Astrocyte (in vitro differentiated cells and primary cell): ENCODE data around the gene RALA. TPM values are rescaled to one million over a fixed set of nuclear protein-coding genes. Genes with fewer than 3 reads are reported as not detected.

Experiments
- DNase-seq: peaks from one replicate; pipeline ENCODE4 v3.0.0-alpha.2; 2010; ENCODE audit warnings: low read depth
- FAIRE-seq: peaks from 2 replicates; lab custom pipeline; 2011; peaks lifted over from hg19 to GRCh38; lab: Jason Lieb, UNC
- H2AFZ ChIP-seq: 2 replicates; pipeline ENCODE4 v1.6.0; 2012; ENCODE audit warnings: low read depth, low read length, inconsistent platforms
- H3K27ac ChIP-seq: 2 replicates; pipeline ENCODE4 v1.5.1; 2011; ENCODE audit warnings: low read depth, low read length, inconsistent platforms
- H3K27me3 ChIP-seq: 2 replicates; pipeline ENCODE4 v1.6.0; 2011; ENCODE audit warnings: low read length, inconsistent platforms; ENCODE audit not compliant: insufficient read depth
- H3K36me3 ChIP-seq: 2 replicates; pipeline ENCODE4 v1.5.1; 2011; ENCODE audit warnings: low read length, inconsistent platforms; ENCODE audit not compliant: insufficient read depth
- H3K4me1 ChIP-seq: 2 replicates; pipeline ENCODE4 v1.5.1; 2011; ENCODE audit warnings: low read length, inconsistent platforms; ENCODE audit not compliant: insufficient read depth
- H3K4me2 ChIP-seq: 2 replicates; pipeline ENCODE4 v1.6.0; 2012; ENCODE audit warnings: low read length, inconsistent platforms
- H3K4me3 ChIP-seq: 2 replicates; pipeline ENCODE4 v1.5.1; 2011; ENCODE audit warnings: low read depth, mild to moderate bottlenecking, low read length, inconsistent platforms; ENCODE audit not compliant: insufficient read depth
- H3K79me2 ChIP-seq: 2 replicates; pipeline ENCODE4 v1.6.0; 2012; ENCODE audit warnings: mild to moderate bottlenecking, low read length, inconsistent platforms; ENCODE audit not compliant: insufficient read depth
- H3K9ac ChIP-seq: 2 replicates; pipeline ENCODE4 v1.6.0; 2012; ENCODE audit warnings: mild to moderate bottlenecking, low read length, inconsistent platforms
- H3K9me3 ChIP-seq: 2 replicates; pipeline ENCODE4 v1.5.1; 2012; ENCODE audit warnings: low read depth, mild to moderate bottlenecking, low read length, inconsistent platforms; ENCODE audit not compliant: insufficient read depth
- H4K20me1 ChIP-seq: 2 replicates; pipeline ENCODE4 v1.6.0; 2012; ENCODE audit warnings: low read length, inconsistent platforms; ENCODE audit not compliant: insufficient read depth
- H3K27ac Mint-ChIP-seq: one replicate; pipeline ENCODE4 v1.8.0; 2021; ENCODE audit warnings: mild to moderate bottlenecking, mixed read lengths; ENCODE audit not compliant: unreplicated experiment
- H3K27me3 Mint-ChIP-seq: one replicate; pipeline ENCODE4 v1.8.0; 2021; ENCODE audit warnings: low read depth, mixed read lengths; ENCODE audit not compliant: unreplicated experiment
- H3K36me3 Mint-ChIP-seq: one replicate; pipeline ENCODE4 v1.8.0; 2021; ENCODE audit warnings: low read depth, mixed read lengths; ENCODE audit not compliant: unreplicated experiment
- H3K4me1 Mint-ChIP-seq: one replicate; pipeline ENCODE4 v1.8.0; 2021; ENCODE audit warnings: low read depth, mixed read lengths; ENCODE audit not compliant: unreplicated experiment
- H3K4me3 Mint-ChIP-seq: one replicate; pipeline ENCODE4 v1.8.0; 2021; ENCODE audit warnings: mild to moderate bottlenecking, moderate library complexity, mixed read lengths; ENCODE audit not compliant: unreplicated experiment
- H3K9me3 Mint-ChIP-seq: one replicate; pipeline ENCODE4 v1.8.0; 2021; ENCODE audit warnings: mild to moderate bottlenecking, mixed read lengths; ENCODE audit not compliant: unreplicated experiment
- EZH2 ChIP-seq: IDR thresholded peaks from 2 replicates; pipeline ENCODE4 v1.6.1; 2012; ENCODE audit warnings: mild to moderate bottlenecking, low read length, inconsistent platforms; ENCODE audit not compliant: insufficient read depth
- total RNA-seq: library from RNA; stranded (reverse); gene quantifications from 2 replicates; pipeline ENCODE4 v1.2.1, GENCODE V29; 2021
- TF ChIP-seq, protein P1 (sequence below): IDR thresholded peaks from 2 replicates; pipeline ENCODE4 v1.5.1; 2011; ENCODE audit warnings: low read depth, mild to moderate bottlenecking, inconsistent platforms, low read length, moderate library complexity; ENCODE audit not compliant: insufficient read depth

The RALA gene
- total RNA-seq, 1 donor from 2014 or later, result 70.2 TPM

DNA sequence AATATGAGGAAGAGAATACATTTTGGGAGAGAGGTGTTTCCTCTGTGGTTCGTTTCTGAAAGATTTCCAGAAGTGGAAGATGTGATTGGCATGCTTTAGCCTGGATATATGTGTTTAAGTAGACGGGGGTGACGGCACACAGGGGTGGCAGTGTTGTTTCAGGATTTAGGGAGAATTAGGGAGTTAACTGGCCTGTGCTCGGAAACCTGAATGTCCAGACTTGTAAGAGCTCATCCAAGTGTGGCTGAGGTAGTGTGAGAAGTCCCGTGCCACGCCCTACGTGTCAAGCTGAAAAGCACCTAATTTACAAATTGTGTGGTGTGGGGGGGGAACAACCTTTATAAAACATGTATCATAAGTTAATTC lies 1.1 kb downstream of the RALA start:
- H4K20me1 ChIP-seq, result peaks cover 44% of the 10 kb centered on the region

GRCh38 chr7:39624935-39625694 lies 1.7 kb downstream of the RALA start:
- Histone ChIP-seq H3K27ac (peak overlapping the region; percentile 94), H3K9ac (peak overlapping the region; percentile 96), H2AFZ (no peak overlapping the region), H3K4me1 (peaks cover 36% of the 10 kb centered on the region), H3K4me3 (peak overlapping the region; percentile 82), H3K9me3 (no peaks in the 10 kb centered on the region), H3K27me3 (no peaks in the 10 kb centered on the region), H4K20me1 (peaks cover 44% of the 10 kb centered on the region), H3K79me2 (peaks cover 81% of the 10 kb centered on the region), H3K36me3 (no peaks in the 10 kb centered on the region), H3K4me2 (peak overlapping the region; percentile 98)
- Mint-ChIP-seq H3K27ac (peak overlapping the region; percentile 66), H3K36me3 (peaks cover 6% of the 10 kb centered on the region), H3K4me1 (peaks cover 47% of the 10 kb centered on the region), H3K4me3 (peak overlapping the region; percentile 99), H3K9me3 (no peaks in the 10 kb centered on the region), H3K27me3 (no peaks in the 10 kb centered on the region)
- no peak for FAIRE-seq
- TF ChIP-seq, protein P1, sequence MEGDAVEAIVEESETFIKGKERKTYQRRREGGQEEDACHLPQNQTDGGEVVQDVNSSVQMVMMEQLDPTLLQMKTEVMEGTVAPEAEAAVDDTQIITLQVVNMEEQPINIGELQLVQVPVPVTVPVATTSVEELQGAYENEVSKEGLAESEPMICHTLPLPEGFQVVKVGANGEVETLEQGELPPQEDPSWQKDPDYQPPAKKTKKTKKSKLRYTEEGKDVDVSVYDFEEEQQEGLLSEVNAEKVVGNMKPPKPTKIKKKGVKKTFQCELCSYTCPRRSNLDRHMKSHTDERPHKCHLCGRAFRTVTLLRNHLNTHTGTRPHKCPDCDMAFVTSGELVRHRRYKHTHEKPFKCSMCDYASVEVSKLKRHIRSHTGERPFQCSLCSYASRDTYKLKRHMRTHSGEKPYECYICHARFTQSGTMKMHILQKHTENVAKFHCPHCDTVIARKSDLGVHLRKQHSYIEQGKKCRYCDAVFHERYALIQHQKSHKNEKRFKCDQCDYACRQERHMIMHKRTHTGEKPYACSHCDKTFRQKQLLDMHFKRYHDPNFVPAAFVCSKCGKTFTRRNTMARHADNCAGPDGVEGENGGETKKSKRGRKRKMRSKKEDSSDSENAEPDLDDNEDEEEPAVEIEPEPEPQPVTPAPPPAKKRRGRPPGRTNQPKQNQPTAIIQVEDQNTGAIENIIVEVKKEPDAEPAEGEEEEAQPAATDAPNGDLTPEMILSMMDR, result no peak
- TF ChIP-seq EZH2, result no peak
- no peak for DNase-seq

More for the DNA sequence above, 1.1 kb downstream of the RALA start:
- Histone ChIP-seq H3K27ac (peak overlapping the region; percentile 94), H3K79me2 (peaks cover 75% of the 10 kb centered on the region), H3K27me3 (no peaks in the 10 kb centered on the region), H3K9ac (peak overlapping the region; percentile 96), H3K36me3 (no peaks in the 10 kb centered on the region), H3K4me2 (peak overlapping the region; percentile 98), H2AFZ (no peak overlapping the region), H3K4me1 (peaks cover 36% of the 10 kb centered on the region), H3K4me3 (peak overlapping the region; percentile 82), H3K9me3 (no peaks in the 10 kb centered on the region)
- Mint-ChIP-seq H3K4me1 (peaks cover 47% of the 10 kb centered on the region), H3K9me3 (no peaks in the 10 kb centered on the region), H3K4me3 (peak overlapping the region; percentile 99), H3K36me3 (peaks cover 6% of the 10 kb centered on the region), H3K27ac (peak overlapping the region; percentile 94), H3K27me3 (no peaks in the 10 kb centered on the region)
- TF ChIP-seq, protein P1, result no peak
- no peak for TF ChIP-seq EZH2
- no peak for DNase-seq
- FAIRE-seq, result no peak
